Bronchial epithelial cell (primary cell): Measurements from ENCODE around the gene SLC39A12. TPM values are rescaled to one million over a fixed set of nuclear protein-coding genes. Genes with fewer than 3 reads are reported as not detected.

ENCODE experiments used
- DNase-seq: peaks from one replicate; pipeline ENCODE4 v3.0.0-alpha.2; 2010; ENCODE audit warnings: low read depth
- FAIRE-seq: peaks from 2 replicates; lab custom pipeline; 2011; peaks lifted over from hg19 to GRCh38; lab: Jason Lieb, UNC
- H3K27me3 ChIP-seq: 2 replicates; pipeline ENCODE4 v1.5.1; 2011; ENCODE audit warnings: low read length; ENCODE audit not compliant: control insufficient read depth, insufficient read depth
- H3K36me3 ChIP-seq: 2 replicates; pipeline ENCODE4 v1.5.1; 2011; ENCODE audit warnings: low read length; ENCODE audit not compliant: control insufficient read depth, insufficient read depth
- H3K4me3 ChIP-seq: 2 replicates; pipeline ENCODE4 v1.5.1; 2011; ENCODE audit warnings: mild to moderate bottlenecking, low read depth, low read length, control low read depth
- CTCF ChIP-seq: IDR thresholded peaks from 2 replicates; pipeline ENCODE4 v1.5.1; 2011; ENCODE audit warnings: mild to moderate bottlenecking, moderate library complexity, low read length, control low read depth, inconsistent platforms; ENCODE audit not compliant: insufficient read depth, severe bottlenecking
- total RNA-seq: library from RNA; depleted of rRNA; stranded (reverse); fragments of >200 nt; gene quantifications from 2 replicates; pipeline ENCODE4 v1.2.1, GENCODE V29; 2014

The SLC39A12 gene
- total RNA-seq, 1 donor from 2014 or later: not detected

DNA sequence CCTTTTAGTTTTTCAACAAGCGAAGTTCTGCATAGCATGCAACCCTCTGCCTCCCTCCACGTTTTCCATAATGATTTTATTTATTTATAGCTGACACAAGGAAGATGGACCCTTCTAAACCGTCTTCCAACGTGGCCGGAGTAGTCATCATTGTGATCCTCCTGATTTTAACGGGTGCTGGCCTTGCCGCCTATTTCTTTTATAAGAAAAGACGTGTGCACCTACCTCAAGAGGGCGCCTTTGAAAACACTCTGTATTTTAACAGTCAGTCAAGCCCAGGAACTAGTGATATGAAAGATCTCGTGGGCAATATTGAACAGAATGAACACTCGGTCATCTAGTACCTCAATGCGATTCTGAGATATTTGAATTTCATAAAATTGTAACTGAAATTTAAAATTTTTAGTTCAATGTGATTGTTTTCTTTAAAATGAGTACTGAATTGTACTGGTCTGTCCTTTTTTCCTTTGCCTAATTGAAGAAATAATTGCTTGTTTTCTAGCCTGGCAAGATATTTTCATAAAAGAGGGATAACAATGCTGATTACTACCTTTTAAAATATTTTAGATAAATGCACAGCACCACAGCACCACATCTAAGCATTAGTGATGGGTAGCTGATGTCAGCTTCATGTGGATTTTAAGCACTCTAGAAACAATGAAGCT is 41.5 kb upstream of the SLC39A12 start:
- Histone ChIP-seq H3K36me3 (no peaks in the 10 kb centered on the region), H3K27me3 (no peaks in the 10 kb centered on the region), H3K4me3 (no peak overlapping the region)
- DNase-seq (peak; percentile 49), FAIRE-seq (no peak)
- peak; percentile 56 for TF ChIP-seq CTCF

GRCh38 chr10:17912754-17913153 is 39.0 kb upstream of the SLC39A12 start:
- H3K27me3 ChIP-seq: no peaks in the 10 kb centered on the region
- no peaks in the 10 kb centered on the region for H3K36me3 ChIP-seq
- FAIRE-seq (no peak), DNase-seq (no peak)
- TF ChIP-seq CTCF: no peak
- no peak overlapping the region for H3K4me3 ChIP-seq

DNA sequence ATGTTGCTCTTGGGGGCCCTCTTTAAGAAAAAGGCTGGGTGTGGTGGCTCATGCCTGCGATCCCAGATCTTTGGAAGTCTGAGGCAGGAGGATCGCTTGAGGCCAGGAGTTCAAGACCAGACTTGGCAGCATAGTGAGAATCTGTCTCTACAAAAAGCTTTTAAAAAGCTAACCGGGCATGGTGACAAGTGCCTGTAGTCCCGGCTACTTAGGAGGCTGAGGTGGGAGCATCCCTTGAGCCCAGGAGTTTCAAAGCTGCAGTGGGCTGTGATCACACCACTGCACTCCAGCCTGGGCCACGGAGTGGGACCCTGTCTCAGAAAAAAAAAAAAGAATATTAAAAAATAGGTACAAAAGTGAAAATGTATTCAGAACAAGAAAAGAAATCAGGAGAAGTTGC is 38.1 kb upstream of the SLC39A12 start:
- DNase-seq: no peak
- FAIRE-seq: no peak
- Histone ChIP-seq H3K27me3 (no peaks in the 10 kb centered on the region), H3K4me3 (no peak overlapping the region), H3K36me3 (no peaks in the 10 kb centered on the region)
- no peak for TF ChIP-seq CTCF

- no peak for TF ChIP-seq CTCF
- Histone ChIP-seq H3K4me3 (no peak overlapping the region), H3K27me3 (no peaks in the 10 kb centered on the region), H3K36me3 (no peaks in the 10 kb centered on the region)
- no peak for DNase-seq
- FAIRE-seq: no peak
Observed at GRCh38 chr10:17914169-17915045, 37.3 kb upstream of the SLC39A12 start.

- DNase-seq: no peak
- no peaks in the 10 kb centered on the region for H3K27me3 ChIP-seq
- no peak overlapping the region for H3K4me3 ChIP-seq
- TF ChIP-seq CTCF: no peak
- FAIRE-seq: no peak
- no peaks in the 10 kb centered on the region for H3K36me3 ChIP-seq
Observed at GRCh38 chr10:17915181-17915580, 36.5 kb upstream of the SLC39A12 start.
